GM19193 (cell line): Measurements from ENCODE around the gene CNTLN.

Experiments used
- POLR2A ChIP-seq: IDR thresholded peaks from 4 replicates; pipeline ENCODE4 v1.6.1; 2011; ENCODE audit not compliant: insufficient read depth, insufficient read length; ENCODE audit errors: extremely low read depth

CNTLN gene

GRCh38 chr9:17159469-17159868, 24.6 kb downstream of the CNTLN start:
- no peak for TF ChIP-seq POLR2A

DNA sequence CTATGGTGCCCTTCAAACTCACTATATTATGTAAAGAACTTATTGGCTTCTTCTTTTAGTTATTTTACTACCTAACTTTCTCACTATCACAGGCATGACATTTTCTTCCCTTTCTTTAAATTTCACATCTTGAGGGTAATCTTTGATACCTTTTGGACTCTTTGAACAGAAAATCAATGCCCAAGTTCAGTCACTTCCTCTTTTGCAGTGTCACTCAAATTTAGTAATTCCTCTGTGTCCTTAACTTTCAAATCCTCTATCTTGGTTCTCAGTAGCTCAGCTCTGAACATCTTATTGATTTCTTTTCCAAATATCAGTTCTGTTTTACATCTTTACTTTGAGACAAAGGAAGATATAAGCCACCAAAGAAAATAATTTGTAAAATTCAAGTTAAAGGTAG, 25.5 kb downstream of the CNTLN start:
- no peak for TF ChIP-seq POLR2A

DNA sequence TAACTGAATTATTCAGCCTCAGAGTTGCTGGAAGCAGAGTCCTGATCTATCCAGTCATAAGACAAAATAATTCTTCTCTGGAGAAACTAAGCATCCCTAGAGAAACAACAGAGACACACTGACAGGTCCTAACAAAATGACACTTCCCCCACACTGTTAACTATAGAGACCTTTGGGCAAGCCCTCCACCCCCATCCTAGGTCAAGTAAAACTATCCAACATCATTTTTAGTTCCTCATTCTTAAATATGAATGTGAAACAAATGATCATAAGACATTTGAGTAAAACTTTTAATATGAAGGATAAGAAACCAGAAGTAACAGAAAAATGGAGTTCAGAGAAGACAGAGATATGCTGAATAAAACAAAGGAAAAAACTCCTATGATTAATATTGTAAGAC, 30.9 kb downstream of the CNTLN start:
- TF ChIP-seq POLR2A: no peak

DNA sequence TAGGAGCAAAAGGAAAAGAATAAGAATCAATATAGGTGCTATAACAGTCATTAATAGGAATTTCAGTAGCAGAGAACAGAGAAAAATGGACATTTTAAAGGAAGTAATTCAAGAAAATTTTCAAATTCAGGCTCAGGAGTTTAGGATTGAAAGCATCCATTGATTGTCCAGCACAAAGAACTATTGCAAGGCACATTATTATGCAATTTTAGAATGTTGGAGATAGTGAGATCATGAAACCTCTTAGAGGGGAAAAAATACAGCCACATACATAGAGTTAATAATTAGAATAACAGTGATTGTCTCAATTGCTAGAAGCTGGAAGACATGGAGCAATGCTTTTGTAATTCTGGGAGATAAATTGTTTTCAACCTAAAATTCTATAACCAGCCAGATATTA, 31.5 kb downstream of the CNTLN start:
- no peak for TF ChIP-seq POLR2A

DNA sequence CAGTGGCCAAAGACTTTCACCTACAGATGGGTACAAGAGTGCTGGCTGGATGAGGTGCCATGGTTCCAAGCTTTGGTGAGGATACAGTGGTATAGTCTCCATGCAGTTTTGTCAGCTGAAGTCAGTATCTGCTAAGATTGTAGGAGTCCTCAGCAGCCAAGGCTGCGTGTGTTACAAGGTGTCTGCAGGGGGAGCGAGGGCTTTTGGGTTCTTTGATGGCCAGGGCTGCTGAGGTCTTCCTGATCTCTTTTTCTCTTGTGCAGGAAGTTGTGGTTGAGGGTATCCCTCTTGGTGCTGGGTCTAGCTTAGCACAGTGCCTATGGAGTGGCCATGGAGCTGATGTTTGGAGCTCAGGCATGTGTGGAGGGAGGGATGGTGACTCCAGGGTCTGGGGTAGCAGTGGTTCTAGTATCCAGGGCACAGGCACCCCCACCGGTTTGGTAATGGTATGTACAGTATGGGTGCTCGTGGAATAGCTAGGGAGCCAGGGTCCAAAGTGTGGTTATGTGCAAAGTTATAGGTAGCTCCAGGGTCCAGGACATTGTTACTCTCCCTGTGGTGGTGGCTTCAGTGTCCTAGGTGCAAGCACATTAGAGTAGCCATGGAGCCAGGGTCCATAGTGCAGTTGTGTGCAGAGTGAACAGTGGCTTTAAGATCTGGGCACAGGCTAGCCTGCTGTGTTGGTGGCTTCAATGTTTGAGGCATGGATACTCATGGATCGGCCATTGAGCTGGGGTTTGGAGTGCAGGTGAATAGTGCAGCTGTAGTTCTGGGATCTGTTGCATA, 36.7 kb downstream of the CNTLN start:
- TF ChIP-seq POLR2A: no peak

- no peak for TF ChIP-seq POLR2A
These were observed 50.7 kb downstream of the CNTLN start for GRCh38 chr9:17185481-17186029.

- TF ChIP-seq POLR2A: no peak
These were observed 56.2 kb downstream of the CNTLN start for GRCh38 chr9:17191082-17191481.

- TF ChIP-seq POLR2A: no peak
These were observed 69.8 kb downstream of the CNTLN start for GRCh38 chr9:17204611-17205152.

DNA sequence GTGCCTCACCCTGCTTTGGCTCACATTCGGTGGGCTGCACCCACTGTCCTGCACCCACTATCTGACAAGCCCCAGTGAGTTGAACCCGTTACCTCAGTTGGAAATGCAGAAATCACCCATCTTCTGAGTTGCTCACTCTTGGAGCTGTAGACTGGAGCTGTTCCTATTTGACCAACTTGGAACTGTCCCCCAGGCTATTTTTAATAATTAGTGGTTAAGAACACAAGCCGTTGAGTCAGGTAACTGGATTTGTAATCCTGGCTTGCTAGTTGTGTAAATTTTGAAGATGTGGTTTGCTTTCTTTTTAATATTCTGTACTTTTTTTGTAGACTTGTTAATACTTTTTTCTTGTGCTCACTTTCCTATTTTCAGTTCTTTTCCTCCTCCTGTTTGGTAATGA, 81.2 kb downstream of the CNTLN start:
- TF ChIP-seq POLR2A: no peak

- no peak for TF ChIP-seq POLR2A
These were observed 81.8 kb downstream of the CNTLN start for GRCh38 chr9:17216646-17217045.

GRCh38 chr9:17217272-17217671, 82.4 kb downstream of the CNTLN start:
- TF ChIP-seq POLR2A: no peak

- TF ChIP-seq POLR2A: no peak
These were observed 84.4 kb downstream of the CNTLN start for GRCh38 chr9:17219261-17219660.

DNA sequence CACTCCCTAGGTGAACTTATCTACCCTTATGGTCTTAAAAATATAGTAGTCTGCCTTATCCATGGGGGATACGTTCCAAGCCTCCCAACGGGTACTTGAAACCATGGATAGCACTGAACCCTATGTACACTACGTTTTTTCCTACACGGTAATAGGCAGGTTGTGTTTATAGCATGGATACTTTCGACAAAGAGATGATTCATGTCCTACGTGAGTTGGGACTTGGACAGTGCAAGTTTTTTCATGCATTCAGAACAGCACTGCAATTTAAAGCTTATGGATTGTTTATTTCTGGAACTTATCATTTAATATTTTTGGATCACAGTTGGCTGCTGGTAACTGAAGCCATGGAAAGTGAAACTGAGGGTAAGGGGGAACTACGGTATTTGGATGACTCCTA, 88.1 kb downstream of the CNTLN start:
- TF ChIP-seq POLR2A: no peak

DNA sequence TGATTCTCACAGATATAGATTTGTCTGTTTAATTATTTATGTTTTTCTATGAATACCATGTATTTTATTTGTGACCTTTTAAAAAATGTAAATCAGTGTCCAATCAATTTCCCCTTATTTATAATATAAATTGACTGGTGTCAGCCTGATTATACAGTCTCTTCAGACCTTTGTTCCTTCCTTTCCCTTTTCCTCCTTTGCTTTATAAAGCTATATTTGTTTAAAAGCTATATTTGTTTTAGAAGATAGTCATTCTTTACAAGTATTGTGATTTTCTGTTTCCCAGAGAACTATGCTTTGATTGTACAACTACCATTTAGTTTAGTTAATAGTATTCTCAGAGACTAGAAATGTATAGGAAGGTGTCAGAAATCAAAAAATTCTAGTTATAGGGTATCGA, 90.6 kb downstream of the CNTLN start:
- TF ChIP-seq POLR2A: no peak

- no peak for TF ChIP-seq POLR2A
These were observed 95.2 kb downstream of the CNTLN start for GRCh38 chr9:17229945-17230560.

- no peak for TF ChIP-seq POLR2A
These were observed 95.8 kb downstream of the CNTLN start for GRCh38 chr9:17230646-17231045.
